HCT116 (cell line): ENCODE measurements around the gene CCDC17. TPM values are rescaled to one million over a fixed set of nuclear protein-coding genes. Genes with fewer than 3 reads are reported as not detected.

Source experiments
- ATAC-seq: fragments of 200-7000 bp; cut with Tn5 transposase; 2 replicates; pipeline ENCODE4 v1.9.1; 2020; ENCODE audit warnings: mild to moderate bottlenecking, moderate library complexity
- BruUV-seq: library from RNA; stranded (reverse); fragments of 400-500 nt; replicated peaks from 2 replicates; lab custom pipeline; 2021; lab: Mats Ljungman, UMichigan
- CTCF ChIA-PET: fragments of 300-600 bp; sonication (Branson Sonifier 250); formaldehyde crosslinking; loops from one replicate; lab custom pipeline; 2021; ENCODE audit warnings: antibody characterized with exemption; lab: Charles Lee
- POLR2A ChIA-PET: fragments of 300-600, 350-600 bp; sonication (Branson Sonifier 250); formaldehyde crosslinking; loops from one replicate; lab custom pipeline; 2021; ENCODE audit warnings: antibody characterized with exemption; lab: Charles Lee
- RAD21 ChIA-PET, 2 experiments: fragments of 300-600 bp; sonication (Branson Sonifier 250); formaldehyde crosslinking; loops; one replicate each; lab custom pipeline; 2023; ENCODE audit warnings: low total read pairs in 2 of 2; ENCODE audit not compliant: uncharacterized antibody in 2 of 2, unreplicated experiment in 2 of 2, low non-redundant PET in 1 of 2; lab: Charles Lee
- DNase-seq: peaks from one replicate; pipeline ENCODE4 v3.0.0-alpha.2; 2010; ENCODE audit warnings: low read depth, low spot score
- H2AFZ ChIP-seq: fragments of 200-600 bp; shearing (Covaris generic), sonication (generic); 2 replicates; pipeline ENCODE4 v1.6.1; 2017; ENCODE audit warnings: low read depth, mixed run types, mixed read lengths, antibody characterized with exemption, low read length; ENCODE audit not compliant: poor library complexity, severe bottlenecking
- H3K27ac ChIP-seq: 2 replicates; pipeline ENCODE4 v1.5.1; 2012; ENCODE audit warnings: low read depth, low read length
- H3K27me3 ChIP-seq: fragments of 200-600 bp; sonication (generic); 2 replicates; pipeline ENCODE4 v1.6.1; 2016; ENCODE audit warnings: mixed run types, low read length, mixed read lengths; ENCODE audit not compliant: insufficient read depth
- H3K36me3 ChIP-seq, 2 experiments: fragments of 200-500 bp in 1 of 2; fragments of 200-600 bp in 1 of 2; sonication (Bioruptor generic) in 1 of 2; sonication (generic) in 1 of 2; 2 replicates each; pipeline versions ENCODE4 v1.5.1 to v1.6.1; 2014 to 2016; ENCODE audit warnings: low read length in 2 of 2, inconsistent platforms in 1 of 2, mixed read lengths in 1 of 2, mixed run types in 1 of 2; ENCODE audit not compliant: insufficient read depth in 2 of 2, control insufficient read depth in 1 of 2
- H3K4me1 ChIP-seq, 2 experiments: fragments of 200-600 bp in 1 of 2; sonication (generic) in 1 of 2; 2 replicates each; pipeline versions ENCODE4 v1.5.1 to v1.6.1; 2012 to 2017; ENCODE audit warnings: low read length in 2 of 2, inconsistent platforms in 1 of 2, mild to moderate bottlenecking in 1 of 2, mixed read lengths in 1 of 2, mixed run types in 1 of 2, moderate library complexity in 1 of 2; ENCODE audit not compliant: insufficient read depth in 2 of 2, control insufficient read depth in 1 of 2
- H3K4me2 ChIP-seq: fragments of 200-600 bp; sonication (generic); 2 replicates; pipeline ENCODE4 v1.6.1; 2017; ENCODE audit warnings: mixed run types, low read length, mixed read lengths
- H3K4me3 ChIP-seq, 2 experiments: fragments of 200-600 bp in 1 of 2; sonication (generic) in 1 of 2; replicated peaks in 1 of 2; 2 replicates each; pipeline ENCODE4 v1.5.1; 2011 to 2016; ENCODE audit warnings: low read length in 2 of 2, control low read depth in 1 of 2, low read depth in 1 of 2, mild to moderate bottlenecking in 1 of 2, mixed read lengths in 1 of 2, mixed run types in 1 of 2
- H3K79me2 ChIP-seq: fragments of 200-600 bp; sonication (generic); 2 replicates; pipeline ENCODE4 v1.6.1; 2017; ENCODE audit warnings: mild to moderate bottlenecking, mixed run types, low read length, moderate library complexity, mixed read lengths; ENCODE audit not compliant: insufficient read depth
- H3K9ac ChIP-seq: fragments of 200-600 bp; sonication (generic); 2 replicates; pipeline ENCODE4 v1.6.1; 2016; ENCODE audit warnings: low read length, mixed read lengths
- H3K9me2 ChIP-seq: fragments of 200-600 bp; sonication (generic), shearing (Covaris generic); 2 replicates; pipeline ENCODE4 v1.6.1; 2017; ENCODE audit warnings: mixed run types, mild to moderate bottlenecking, moderate library complexity; ENCODE audit not compliant: insufficient read depth
- H3K9me3 ChIP-seq, 2 experiments: fragments of 200-500 bp in 1 of 2; fragments of 200-600 bp in 1 of 2; sonication (Bioruptor generic) in 1 of 2; sonication (generic) in 1 of 2; 2 replicates each; pipeline ENCODE4 v1.6.1; 2014 to 2017; ENCODE audit warnings: low read length in 2 of 2, mixed read lengths in 2 of 2, inconsistent platforms in 1 of 2, low read depth in 1 of 2, mild to moderate bottlenecking in 1 of 2, mixed run types in 1 of 2, moderate library complexity in 1 of 2; ENCODE audit not compliant: control insufficient read depth in 1 of 2, insufficient read depth in 1 of 2
- H4K20me1 ChIP-seq: fragments of 200-600 bp; sonication (generic), shearing (Covaris generic); 2 replicates; pipeline ENCODE4 v1.6.1; 2017; ENCODE audit warnings: mixed run types, mild to moderate bottlenecking, moderate library complexity; ENCODE audit not compliant: insufficient read depth
- EGR1 ChIP-seq: IDR thresholded peaks from 2 replicates; pipeline ENCODE4 v1.6.1; 2012; ENCODE audit warnings: low read depth
- ELF1 ChIP-seq: IDR thresholded peaks from 2 replicates; pipeline ENCODE4 v1.6.1; 2012; ENCODE audit warnings: low read depth, borderline replicate concordance
- EZH2 ChIP-seq: fragments of 200-600 bp; sonication (generic); IDR thresholded peaks from 2 replicates; pipeline ENCODE4 v1.6.1; 2017; ENCODE audit warnings: antibody characterized with exemption, mixed run types
- FOSL1 ChIP-seq: IDR thresholded peaks from 2 replicates; pipeline ENCODE4 v1.6.1; 2012; ENCODE audit warnings: low read depth
- JUND ChIP-seq: IDR thresholded peaks from 2 replicates; pipeline ENCODE4 v1.6.1; 2012
- RAD21 ChIP-seq: IDR thresholded peaks from 2 replicates; pipeline ENCODE4 v1.6.1; 2012; ENCODE audit warnings: low read depth, mild to moderate bottlenecking
- SIN3A ChIP-seq: IDR thresholded peaks from 2 replicates; pipeline ENCODE4 v1.6.1; 2012; ENCODE audit warnings: low read depth
- YY1 ChIP-seq: IDR thresholded peaks from 2 replicates; pipeline ENCODE4 v1.6.1; 2011; ENCODE audit warnings: low read length, low read depth, moderate library complexity, mild to moderate bottlenecking; ENCODE audit not compliant: insufficient replicate concordance; ENCODE audit errors: extremely low read depth
- ZFX ChIP-seq: fragments of 450-650 bp; IDR thresholded peaks from 2 replicates; pipeline ENCODE4 v1.6.1; 2017
- ZNF274 ChIP-seq: fragments of 200-500 bp; sonication (Bioruptor generic); IDR thresholded peaks from 2 replicates; pipeline ENCODE4 v1.6.1; 2014; ENCODE audit warnings: mild to moderate bottlenecking, low read depth, low read length, inconsistent platforms
- intact Hi-C: fragments of 100-400 bp; cut with micrococcal nuclease; formaldehyde crosslinking; loops from 2 replicates; pipeline ENCODE4 v1.10.0; 2022
- total RNA-seq: library from RNA; stranded (reverse); gene quantifications from one replicate; pipeline ENCODE4 v1.2.1, GENCODE V29; 2021; ENCODE audit not compliant: unreplicated experiment
- TF ChIP-seq, protein P1 (sequence below): IDR thresholded peaks from 2 replicates; pipeline ENCODE4 v1.6.1; 2012; ENCODE audit warnings: low read depth

CCDC17 gene
- total RNA-seq, 1 experiment from 2014 or later, result 2.4 TPM

DNA sequence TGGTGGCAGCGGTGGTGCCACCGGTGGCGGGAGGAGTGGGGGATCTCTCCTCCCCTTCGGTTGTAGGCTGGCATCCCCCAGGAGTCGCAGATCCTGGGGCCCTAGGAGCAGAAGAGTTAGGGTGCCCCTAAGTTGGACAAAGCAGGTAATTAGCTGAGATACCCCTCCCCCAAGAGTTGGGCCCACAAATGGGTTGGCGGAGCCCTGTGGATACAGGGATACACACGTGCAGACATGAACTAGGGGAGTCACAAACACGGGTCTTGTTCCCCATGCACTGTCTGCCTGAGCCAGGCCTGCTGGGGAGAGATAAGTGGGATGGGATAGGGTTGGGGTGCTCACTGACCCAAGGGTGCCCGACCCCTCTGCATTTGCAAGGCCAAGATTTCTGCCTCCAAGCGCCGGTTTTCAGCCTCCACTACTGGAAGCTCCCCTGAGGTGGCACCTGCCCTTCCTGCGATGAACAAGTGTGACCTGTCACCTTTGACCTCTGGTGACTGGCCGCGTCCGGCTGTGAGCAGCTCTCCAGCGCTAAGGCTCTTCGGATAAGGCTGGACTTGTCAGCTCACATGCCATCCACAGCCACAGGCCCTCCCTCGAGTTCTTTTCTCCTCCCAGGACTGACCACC, 1.8 kb downstream of the CCDC17 start:
- Histone ChIP-seq H3K9ac (no peak overlapping the region), H3K4me2 (no peak overlapping the region), H3K27ac (no peak overlapping the region), H3K36me3 (peaks cover 16 to 20% of the 10 kb centered on the region in 2 experiments; a peak in 2 of 4 replicates), H2AFZ (no peak overlapping the region), H3K27me3 (no peaks in the 10 kb centered on the region), H3K9me2 (no peaks in the 10 kb centered on the region), H3K4me1 (no peaks in the 10 kb centered on the region), H3K4me3 (no peak overlapping the region), H3K9me3 (no peaks in the 10 kb centered on the region), H4K20me1 (peaks cover 5% of the 10 kb centered on the region; the same call in 1 of the 2 replicates), H3K79me2 (no peaks in the 10 kb centered on the region)
- BruUV-seq, result no TSS peak
- ATAC-seq, result no peak
- CTCF ChIA-PET, result no interaction called here
- intact Hi-C loops, result no loop called here
- RAD21 ChIA-PET, result no interaction called here
- no peak for DNase-seq
- POLR2A ChIA-PET, result no interaction called here
- TF ChIP-seq SIN3A (no peak), FOSL1 (no peak), YY1 (no peak)

DNA sequence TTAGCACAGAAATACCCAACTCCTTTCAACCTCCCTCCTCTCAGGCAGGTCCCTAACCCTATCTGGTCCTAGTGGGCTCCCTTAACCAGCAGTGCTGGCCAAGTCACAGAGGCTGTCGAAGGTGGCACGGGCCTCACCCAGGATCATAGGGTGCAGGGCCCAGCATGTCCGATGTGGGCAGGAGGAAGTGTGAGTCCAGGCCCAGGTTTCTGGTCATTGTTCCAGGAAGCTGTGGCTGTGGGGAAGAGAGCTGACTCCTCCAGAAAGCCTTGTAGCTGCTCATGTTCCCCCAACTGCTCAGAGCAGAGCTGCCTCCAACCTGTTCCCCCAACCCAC, 2.4 kb downstream of the CCDC17 start:
- no peaks in the 10 kb centered on the region for H3K4me1 ChIP-seq
- TF ChIP-seq ZFX, result no peak
- no peak for TF ChIP-seq YY1
- no peak for TF ChIP-seq RAD21
- no peak for TF ChIP-seq JUND
- TF ChIP-seq ELF1, result no peak
- TF ChIP-seq EGR1, result no peak
- TF ChIP-seq, protein P1, sequence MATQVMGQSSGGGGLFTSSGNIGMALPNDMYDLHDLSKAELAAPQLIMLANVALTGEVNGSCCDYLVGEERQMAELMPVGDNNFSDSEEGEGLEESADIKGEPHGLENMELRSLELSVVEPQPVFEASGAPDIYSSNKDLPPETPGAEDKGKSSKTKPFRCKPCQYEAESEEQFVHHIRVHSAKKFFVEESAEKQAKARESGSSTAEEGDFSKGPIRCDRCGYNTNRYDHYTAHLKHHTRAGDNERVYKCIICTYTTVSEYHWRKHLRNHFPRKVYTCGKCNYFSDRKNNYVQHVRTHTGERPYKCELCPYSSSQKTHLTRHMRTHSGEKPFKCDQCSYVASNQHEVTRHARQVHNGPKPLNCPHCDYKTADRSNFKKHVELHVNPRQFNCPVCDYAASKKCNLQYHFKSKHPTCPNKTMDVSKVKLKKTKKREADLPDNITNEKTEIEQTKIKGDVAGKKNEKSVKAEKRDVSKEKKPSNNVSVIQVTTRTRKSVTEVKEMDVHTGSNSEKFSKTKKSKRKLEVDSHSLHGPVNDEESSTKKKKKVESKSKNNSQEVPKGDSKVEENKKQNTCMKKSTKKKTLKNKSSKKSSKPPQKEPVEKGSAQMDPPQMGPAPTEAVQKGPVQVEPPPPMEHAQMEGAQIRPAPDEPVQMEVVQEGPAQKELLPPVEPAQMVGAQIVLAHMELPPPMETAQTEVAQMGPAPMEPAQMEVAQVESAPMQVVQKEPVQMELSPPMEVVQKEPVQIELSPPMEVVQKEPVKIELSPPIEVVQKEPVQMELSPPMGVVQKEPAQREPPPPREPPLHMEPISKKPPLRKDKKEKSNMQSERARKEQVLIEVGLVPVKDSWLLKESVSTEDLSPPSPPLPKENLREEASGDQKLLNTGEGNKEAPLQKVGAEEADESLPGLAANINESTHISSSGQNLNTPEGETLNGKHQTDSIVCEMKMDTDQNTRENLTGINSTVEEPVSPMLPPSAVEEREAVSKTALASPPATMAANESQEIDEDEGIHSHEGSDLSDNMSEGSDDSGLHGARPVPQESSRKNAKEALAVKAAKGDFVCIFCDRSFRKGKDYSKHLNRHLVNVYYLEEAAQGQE, result no peak
- TF ChIP-seq EZH2, result no peak
- no peak for TF ChIP-seq ZNF274
- TF ChIP-seq, all 23 proteins: peak for 0
- no peak overlapping the region; the same call in 1 of the 2 replicates for H3K27ac ChIP-seq
- POLR2A ChIA-PET, result no interaction called here
- H3K4me3 ChIP-seq, result no peak overlapping the region
- ATAC-seq (peak; percentile 12; the same call in 1 of the 2 replicates), DNase-seq (no peak)
- H3K4me2 ChIP-seq, result no peak overlapping the region
- intact Hi-C loops, result no loop called here
- CTCF ChIA-PET, result no interaction called here
- H2AFZ ChIP-seq, result no peak overlapping the region
- RAD21 ChIA-PET, result no interaction called here
- H3K9me3 ChIP-seq, result no peaks in the 10 kb centered on the region
- no peak overlapping the region for H3K9ac ChIP-seq
- H3K9me2 ChIP-seq, result no peaks in the 10 kb centered on the region
- H4K20me1 ChIP-seq, result peaks cover 5% of the 10 kb centered on the region; the same call in 1 of the 2 replicates
- no peaks in the 10 kb centered on the region for H3K27me3 ChIP-seq
- BruUV-seq, result no TSS peak
- H3K36me3 ChIP-seq, result peaks cover 17 to 25% of the 10 kb centered on the region in 2 experiments; a peak in 2 of 4 replicates
- no peaks in the 10 kb centered on the region for H3K79me2 ChIP-seq
